Gastrocnemius medialis (tissue), 4 donors: ENCODE measurements around the gene RWDD1.

Source experiments
- POLR2A ChIP-seq, 2 donors: fragments of 450-650 bp; IDR thresholded peaks; one replicate each; pipeline ENCODE4 v1.6.1; 2017; ENCODE audit warnings: antibody characterized with exemption in 2 of 2, mild to moderate bottlenecking in 2 of 2, moderate library complexity in 2 of 2
- TF ChIP-seq, protein P1 (sequence below), 5 experiments: fragments of 450-650 bp in 3 of 5; fragments of 200-600 bp in 2 of 5; sonication (generic) in 2 of 5; IDR thresholded peaks in 4 of 5; conservative IDR thresholded peaks in 1 of 5; 1 replicate in 4 of 5; 2 replicates in 1 of 5; pipeline ENCODE4 v1.5.1; 2016 to 2019; ENCODE audit warnings: antibody characterized with exemption in 5 of 5, mild to moderate bottlenecking in 3 of 5, moderate library complexity in 3 of 5

DNA sequence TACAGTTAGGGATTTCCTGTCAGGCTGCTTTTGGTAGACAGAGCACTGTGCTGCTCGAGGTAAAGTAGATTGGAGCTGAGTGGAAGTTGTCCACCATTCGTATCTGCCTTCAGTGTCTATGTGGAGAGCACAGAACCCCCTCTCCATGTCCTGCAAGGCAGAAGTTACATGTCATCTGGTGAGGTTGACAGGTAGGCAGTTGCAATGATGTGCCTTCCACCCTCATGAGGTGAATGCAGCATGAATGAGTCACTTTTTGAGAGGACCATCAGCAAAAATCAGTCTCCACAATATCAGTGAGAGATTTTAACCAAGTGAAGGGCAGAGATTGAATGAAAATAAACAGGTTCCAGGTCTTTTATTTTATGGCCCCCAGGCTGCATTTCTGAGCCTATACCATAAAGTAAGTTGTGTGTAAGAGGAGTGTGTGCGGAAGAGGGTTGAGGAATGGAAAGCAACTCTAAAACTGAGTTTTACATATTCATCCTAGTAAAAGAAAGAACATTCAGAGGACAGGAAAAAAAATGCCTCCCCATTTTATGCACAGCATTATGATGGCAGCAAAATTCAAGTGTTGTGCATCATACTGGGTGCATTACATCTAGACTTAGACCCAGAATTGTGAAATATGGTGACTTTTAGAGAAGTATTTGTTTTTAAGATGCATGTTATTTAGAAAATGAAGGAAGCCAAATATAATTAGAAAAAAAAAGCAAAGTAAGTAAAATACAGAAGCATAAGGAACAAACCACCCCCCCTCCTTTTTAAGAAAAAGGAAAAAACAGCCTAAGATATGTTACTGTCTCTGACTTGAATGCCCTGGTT lies 41.6 kb upstream of the RWDD1 start:
- TF ChIP-seq, protein P1, sequence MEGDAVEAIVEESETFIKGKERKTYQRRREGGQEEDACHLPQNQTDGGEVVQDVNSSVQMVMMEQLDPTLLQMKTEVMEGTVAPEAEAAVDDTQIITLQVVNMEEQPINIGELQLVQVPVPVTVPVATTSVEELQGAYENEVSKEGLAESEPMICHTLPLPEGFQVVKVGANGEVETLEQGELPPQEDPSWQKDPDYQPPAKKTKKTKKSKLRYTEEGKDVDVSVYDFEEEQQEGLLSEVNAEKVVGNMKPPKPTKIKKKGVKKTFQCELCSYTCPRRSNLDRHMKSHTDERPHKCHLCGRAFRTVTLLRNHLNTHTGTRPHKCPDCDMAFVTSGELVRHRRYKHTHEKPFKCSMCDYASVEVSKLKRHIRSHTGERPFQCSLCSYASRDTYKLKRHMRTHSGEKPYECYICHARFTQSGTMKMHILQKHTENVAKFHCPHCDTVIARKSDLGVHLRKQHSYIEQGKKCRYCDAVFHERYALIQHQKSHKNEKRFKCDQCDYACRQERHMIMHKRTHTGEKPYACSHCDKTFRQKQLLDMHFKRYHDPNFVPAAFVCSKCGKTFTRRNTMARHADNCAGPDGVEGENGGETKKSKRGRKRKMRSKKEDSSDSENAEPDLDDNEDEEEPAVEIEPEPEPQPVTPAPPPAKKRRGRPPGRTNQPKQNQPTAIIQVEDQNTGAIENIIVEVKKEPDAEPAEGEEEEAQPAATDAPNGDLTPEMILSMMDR (IDR thresholded peaks at IDR 0.05 in 4 of 5, conservative IDR thresholded peaks at IDR 0.05 in 1 of 5): no peak
- TF ChIP-seq POLR2A (IDR thresholded peaks at IDR 0.05): no peak
